Spleen (tissue), 11 donors: ENCODE results near the gene HES1. TPM values are rescaled to one million over a fixed set of nuclear protein-coding genes. Genes with fewer than 3 reads are reported as not detected.

ENCODE experiments used
- DNase-seq: peaks from one replicate; pipeline ENCODE4 v3.0.0-alpha.2; 2020
- H3K27ac ChIP-seq, 8 donors: fragments of 200-600 bp; sonication (generic) in 7 of 8; 1 replicate in 4 of 8; 2 replicates in 4 of 8; pipeline versions ENCODE4 v1.5.0 to v1.8.0; 2016 to 2021; ENCODE audit warnings: inconsistent platforms in 4 of 8, mild to moderate bottlenecking in 4 of 8, moderate library complexity in 1 of 8
- H3K27me3 ChIP-seq, 7 donors: fragments of 200-600 bp; sonication (generic) in 6 of 7; replicated peaks in 1 of 7; 1 replicate in 4 of 7; 2 replicates in 3 of 7; pipeline versions ENCODE4 v1.5.0 to v1.8.0; 2016 to 2021; ENCODE audit warnings: inconsistent platforms in 3 of 7, mild to moderate bottlenecking in 1 of 7
- H3K36me3 ChIP-seq, 6 donors: fragments of 200-600 bp; sonication (generic) in 5 of 6; 1 replicate in 4 of 6; 2 replicates in 2 of 6; pipeline versions ENCODE4 v1.5.0 to v1.8.0; 2016 to 2021; ENCODE audit warnings: inconsistent platforms in 2 of 6
- H3K4me1 ChIP-seq, 6 donors: fragments of 200-600 bp; sonication (generic) in 5 of 6; 1 replicate in 3 of 6; 2 replicates in 3 of 6; pipeline versions ENCODE4 v1.5.0 to v1.8.0; 2016 to 2021; ENCODE audit warnings: inconsistent platforms in 3 of 6
- H3K4me3 ChIP-seq, 8 donors: fragments of 200-600 bp; sonication (generic) in 7 of 8; 1 replicate in 4 of 8; 2 replicates in 4 of 8; pipeline versions ENCODE4 v1.5.0 to v1.8.0; 2016 to 2021; ENCODE audit warnings: inconsistent platforms in 4 of 8, mild to moderate bottlenecking in 4 of 8, moderate library complexity in 2 of 8
- H3K9me3 ChIP-seq, 8 donors: fragments of 200-600 bp; sonication (generic) in 7 of 8; 1 replicate in 4 of 8; 2 replicates in 4 of 8; pipeline versions ENCODE4 v1.5.0 to v1.8.0; 2016 to 2021; ENCODE audit warnings: inconsistent platforms in 4 of 8
- CTCF ChIP-seq, 11 experiments: fragments of 200-600 bp in 7 of 11; fragments of 450-650 bp in 4 of 11; sonication (generic) in 4 of 11; IDR thresholded peaks in 8 of 11; conservative IDR thresholded peaks in 3 of 11; 1 replicate in 7 of 11; 2 replicates in 4 of 11; pipeline versions ENCODE4 v1.4.0 to v1.8.0; 2016 to 2021; ENCODE audit warnings: antibody characterized with exemption in 11 of 11, inconsistent platforms in 4 of 11, mild to moderate bottlenecking in 1 of 11
- POLR2A ChIP-seq, 3 donors: fragments of 450-650 bp; IDR thresholded peaks; one replicate each; pipeline ENCODE4 v1.5.1; 2017; ENCODE audit warnings: antibody characterized with exemption in 3 of 3, mild to moderate bottlenecking in 1 of 3
- POLR2AphosphoS5 ChIP-seq, 3 donors: sonication (generic); formaldehyde crosslinking; IDR thresholded peaks; one replicate each; pipeline ENCODE4 v1.5.1; 2017; ENCODE audit warnings: antibody characterized with exemption in 3 of 3
- WGBS, 5 donors: extraction: QIAGEN DNeasy Blood & Tissue Kit in 3 of 5; methylation state at CpG; one replicate each; pipeline versions ENCODE4 v1.1.5 to v1.1.7; 2013 to 2018; 5-methylcytosine and 5-hydroxymethylcytosine counted together
- intact Hi-C: fragments of 100-400 bp; cut with DNase I; formaldehyde crosslinking; loops from one replicate; pipeline ENCODE4 v1.15.0; 2023; ENCODE audit warnings: low total_unique reads
- polyA plus RNA-seq, 3 donors: library from polyadenylated mRNA; stranded (reverse); fragments of 200-250 nt; gene quantifications; one replicate each; pipeline ENCODE4 v1.2.1, GENCODE V29; 2013
- total RNA-seq, 7 donors: library from RNA; depleted of rRNA in 3 of 7; stranded (reverse); fragments of >200 nt in 3 of 7; fragmentation: NEBNext Ultra II Directional in 4 of 7; extraction: Animal tissue kit (Norgen Biotek cat#: 25700) in 4 of 7; gene quantifications; one replicate each; pipeline versions ENCODE4 v1.1.0 to v1.2.1, GENCODE V29; 2016 to 2021
- donor health status: healthy with polysubstance abuse.
- donor health status: DM: no; HTN: no; CAD: no; lungs with moderate emphysema.
- donor health status: DM: no; HTN: no; CAD: no.
- donor health status: Bipolar disorder and iron deficiency.
- donor health status: healthy.
- donor health status: DM: no; HTN: no; CAD: no.
- donor health status: DM: yes; HTN: yes; CAD: no.

The HES1 gene
- total and polyA plus RNA-seq, 10 donors = 17.7 to 59.6 (median 40.0) TPM

DNA sequence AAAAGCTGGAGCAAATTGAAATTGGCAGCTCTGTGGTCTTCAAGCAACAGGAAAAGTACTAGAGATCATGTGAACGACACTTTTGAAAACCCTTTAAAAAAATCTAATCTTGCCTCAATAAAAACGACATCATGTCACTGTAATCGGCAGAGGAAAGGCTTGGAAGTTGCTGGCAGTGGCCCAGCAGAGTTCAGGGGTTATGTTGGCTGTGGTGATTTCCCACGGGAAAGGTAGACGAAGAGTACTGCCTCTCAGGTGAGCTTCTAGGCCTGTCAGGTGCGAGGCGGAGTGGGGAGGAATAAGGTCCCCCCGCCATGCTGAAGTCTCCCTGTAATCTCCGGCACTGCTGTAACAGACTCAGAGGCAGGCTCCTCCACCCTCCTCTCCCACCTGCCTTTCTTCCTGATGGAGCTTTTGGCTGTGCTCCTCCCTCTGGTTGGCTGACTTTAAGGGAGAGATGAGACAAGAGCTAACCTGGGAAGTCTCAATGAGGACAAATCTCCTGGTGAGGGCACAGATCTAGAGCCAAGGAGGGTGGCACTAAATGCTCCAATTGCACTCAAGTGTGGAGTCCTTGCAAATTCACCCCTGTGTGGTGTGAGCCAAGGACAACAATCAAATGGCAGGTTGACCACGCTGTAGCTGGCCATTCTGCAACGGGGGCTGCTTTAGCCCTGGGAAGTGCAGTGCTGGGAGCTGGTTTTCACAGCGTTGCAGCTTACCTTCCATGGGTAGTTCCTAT, 18.7 kb upstream of the HES1 start:
- TF ChIP-seq POLR2AphosphoS5 (IDR thresholded peaks at IDR 0.05) (no peak), POLR2A (IDR thresholded peaks at IDR 0.05) (no peak), CTCF (IDR thresholded peaks at IDR 0.05 in 8 of 11, conservative IDR thresholded peaks at IDR 0.05 in 3 of 11) (no peak)
- H3K27me3 ChIP-seq = no peaks in the 10 kb centered on the region
- H3K27ac ChIP-seq = no peak overlapping the region
- no peaks in the 10 kb centered on the region for H3K36me3 ChIP-seq
- H3K4me1 ChIP-seq = peaks cover 0 to 42% (median 7%) of the 10 kb centered on the region in 6 donors
- no peak for DNase-seq
- H3K9me3 ChIP-seq = no peaks in the 10 kb centered on the region
- WGBS, 5 donors = 77 to 83% (median 82%) methylated on average over 12 of the region's 12 CpGs
- no peak overlapping the region for H3K4me3 ChIP-seq
- intact Hi-C loops = no loop called here

- intact Hi-C loops = no loop called here
- WGBS, 5 donors = 84 to 96% (median 90%) methylated on average over 7 of the region's 7 CpGs
- Histone ChIP-seq H3K36me3 (no peaks in the 10 kb centered on the region), H3K9me3 (no peaks in the 10 kb centered on the region), H3K4me1 (peaks cover 0 to 28% (median 7%) of the 10 kb centered on the region in 6 donors), H3K27me3 (no peaks in the 10 kb centered on the region), H3K27ac (no peak overlapping the region), H3K4me3 (no peak overlapping the region)
- no peak for DNase-seq
- no peak for TF ChIP-seq CTCF (IDR thresholded peaks at IDR 0.05 in 8 of 11, conservative IDR thresholded peaks at IDR 0.05 in 3 of 11)
- no peak for TF ChIP-seq POLR2A (IDR thresholded peaks at IDR 0.05)
- no peak for TF ChIP-seq POLR2AphosphoS5 (IDR thresholded peaks at IDR 0.05)
Observed at GRCh38 chr3:194118920-194119319, 17.0 kb upstream of the HES1 start.

- 82 to 91% (median 86%) methylated on average over 6 of the region's 6 CpGs for WGBS, 5 donors
- Histone ChIP-seq H3K27me3 (no peaks in the 10 kb centered on the region), H3K36me3 (no peaks in the 10 kb centered on the region), H3K4me1 (peaks cover 0 to 24% (median 4%) of the 10 kb centered on the region in 6 donors), H3K4me3 (no peak overlapping the region), H3K27ac (no peak overlapping the region), H3K9me3 (no peaks in the 10 kb centered on the region)
- intact Hi-C loops = no loop called here
- no peak for TF ChIP-seq POLR2A (IDR thresholded peaks at IDR 0.05)
- no peak for TF ChIP-seq CTCF (IDR thresholded peaks at IDR 0.05 in 8 of 11, conservative IDR thresholded peaks at IDR 0.05 in 3 of 11)
- TF ChIP-seq POLR2AphosphoS5 (IDR thresholded peaks at IDR 0.05) = no peak
- DNase-seq = no peak
Observed at GRCh38 chr3:194119831-194120590, 15.9 kb upstream of the HES1 start.
